ENCODE data around the gene FHAD1.
A peak's percentile ranks its signal among the peaks of the same experiment; 100 is the strongest.

Gene FHAD1

DNA sequence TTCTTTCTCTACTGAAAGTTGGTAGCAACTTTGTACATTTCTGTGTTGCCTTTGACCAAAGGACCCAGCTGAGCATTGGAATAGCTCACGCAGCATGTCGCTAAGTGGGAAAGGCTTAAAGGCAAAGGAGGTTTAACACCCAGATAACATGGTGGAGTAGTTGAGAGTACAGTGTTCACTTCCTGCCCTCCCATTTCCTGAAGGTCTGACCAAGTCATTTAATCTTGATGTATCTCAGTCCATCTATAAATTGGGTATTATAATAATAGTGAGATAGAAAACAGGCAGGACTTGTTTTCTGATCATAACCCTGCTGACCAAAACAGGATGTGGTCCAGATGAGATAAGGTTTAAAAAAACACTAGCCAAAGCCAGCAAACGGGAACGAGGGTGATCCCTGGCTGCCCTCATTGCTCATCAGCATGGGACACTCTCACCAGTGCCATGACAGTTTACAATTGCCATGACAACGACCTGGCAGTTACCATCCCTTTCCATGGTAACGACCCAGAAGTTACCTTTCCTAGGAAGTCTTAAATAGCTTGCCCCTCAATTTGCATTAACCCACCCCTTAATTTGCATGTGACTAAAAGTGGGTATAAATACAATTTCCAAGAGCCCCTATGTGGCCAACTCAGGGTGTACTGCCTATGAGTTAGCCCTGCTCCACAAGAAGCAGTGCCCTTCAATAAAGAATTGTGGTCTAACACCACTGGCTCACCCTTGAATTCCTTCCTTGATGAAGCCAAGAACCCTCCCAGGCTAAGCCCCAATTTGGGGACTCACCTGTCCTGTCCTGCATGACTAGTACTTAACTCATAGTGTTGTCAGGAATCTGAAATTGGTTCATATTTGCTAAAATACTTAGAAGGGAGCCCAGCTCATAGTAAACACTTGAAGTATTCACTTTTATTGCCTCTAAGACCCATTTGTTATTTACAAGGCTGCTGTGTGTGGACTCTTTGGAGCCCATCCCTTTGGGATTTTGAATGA lies 28.4 kb upstream of the FHAD1 start:
- peak; percentile 90 for DNase-seq (ENCODE audit: low read depth)

DNA sequence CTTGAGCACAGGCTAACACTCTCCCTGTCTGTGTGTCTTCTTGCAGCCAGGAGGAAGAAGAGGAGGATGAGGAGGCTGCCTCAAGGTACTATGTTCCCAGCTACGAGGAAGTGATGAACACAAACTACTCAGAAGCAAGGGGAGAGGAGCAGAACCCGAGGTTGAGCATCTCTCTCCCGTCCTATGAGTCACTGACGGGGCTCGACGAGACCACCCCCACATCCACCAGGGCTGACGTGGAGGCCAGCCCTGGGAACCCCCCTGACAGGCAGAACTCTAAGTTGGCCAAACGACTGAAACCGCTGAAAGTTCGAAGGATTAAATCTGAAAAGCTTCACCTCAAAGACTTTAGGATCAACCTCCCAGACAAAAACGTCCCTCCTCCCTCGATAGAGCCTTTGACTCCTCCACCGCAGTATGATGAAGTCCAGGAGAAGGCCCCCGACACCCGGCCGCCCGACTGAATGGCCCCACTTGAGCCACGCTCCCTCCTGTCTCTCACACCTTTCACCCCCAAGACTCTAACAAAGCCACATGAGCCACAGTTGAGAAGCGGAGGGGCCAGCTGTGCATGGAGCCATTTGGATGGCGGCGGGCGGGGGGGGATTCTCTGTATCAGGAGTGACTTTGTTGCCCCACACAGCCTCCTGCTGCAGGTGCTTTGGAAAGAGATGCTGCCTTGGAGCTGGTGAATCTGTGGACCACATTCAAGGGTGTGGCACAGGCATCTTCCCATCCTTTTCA lies 27.6 kb upstream of the FHAD1 start:
- DNase-seq (ENCODE audit: low read depth): no peak

DNA sequence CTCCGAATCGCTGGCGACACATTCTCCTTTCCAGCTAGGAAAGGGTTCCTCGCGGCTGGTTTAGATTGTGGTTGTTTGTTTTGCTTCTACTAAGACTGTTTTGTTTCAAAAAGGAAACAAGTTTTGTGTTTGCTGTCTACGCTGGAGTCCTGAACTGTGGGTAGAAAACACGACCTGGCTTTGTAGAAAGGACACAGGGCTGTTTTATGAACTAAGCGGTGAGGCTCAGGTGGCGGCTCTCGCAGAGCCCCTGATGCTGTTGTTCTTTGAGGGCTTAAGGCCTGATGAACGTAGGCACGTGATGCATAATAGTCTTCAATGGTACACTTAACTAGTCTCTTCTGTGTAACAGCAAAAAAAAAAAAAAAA lies 27.0 kb upstream of the FHAD1 start:
- no peak for DNase-seq (ENCODE audit: low read depth)

DNA sequence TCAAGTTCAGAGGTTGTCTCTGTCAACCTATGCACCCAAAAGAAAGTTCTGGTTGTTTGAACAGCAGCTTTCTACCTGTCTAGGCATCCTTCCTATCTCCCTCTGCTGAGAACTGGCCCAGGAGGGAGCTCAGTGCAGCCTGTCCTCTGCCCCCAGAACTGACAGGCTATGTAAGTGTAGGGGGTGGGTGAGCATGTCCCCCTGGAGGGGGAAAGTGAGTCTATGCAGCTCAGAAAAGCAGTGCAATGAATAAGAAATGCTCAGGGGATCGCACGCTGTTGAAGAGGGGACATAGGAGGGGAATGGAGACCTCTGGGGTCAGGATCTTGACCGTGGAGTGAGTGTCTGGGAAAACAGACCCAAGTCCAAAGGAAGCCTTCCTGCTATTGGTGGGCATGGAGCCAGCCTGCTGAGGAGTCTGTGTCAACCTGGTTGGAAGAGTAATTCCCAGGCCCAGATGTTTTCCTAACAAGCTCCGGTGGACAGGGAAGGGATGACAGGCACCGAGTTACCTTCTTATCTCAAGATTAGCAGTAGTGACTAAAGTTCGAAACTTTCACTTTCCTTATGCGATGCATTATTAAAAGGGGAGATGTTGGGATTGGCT lies 26.1 kb upstream of the FHAD1 start:
- no peak for DNase-seq (ENCODE audit: low read depth)

DNA sequence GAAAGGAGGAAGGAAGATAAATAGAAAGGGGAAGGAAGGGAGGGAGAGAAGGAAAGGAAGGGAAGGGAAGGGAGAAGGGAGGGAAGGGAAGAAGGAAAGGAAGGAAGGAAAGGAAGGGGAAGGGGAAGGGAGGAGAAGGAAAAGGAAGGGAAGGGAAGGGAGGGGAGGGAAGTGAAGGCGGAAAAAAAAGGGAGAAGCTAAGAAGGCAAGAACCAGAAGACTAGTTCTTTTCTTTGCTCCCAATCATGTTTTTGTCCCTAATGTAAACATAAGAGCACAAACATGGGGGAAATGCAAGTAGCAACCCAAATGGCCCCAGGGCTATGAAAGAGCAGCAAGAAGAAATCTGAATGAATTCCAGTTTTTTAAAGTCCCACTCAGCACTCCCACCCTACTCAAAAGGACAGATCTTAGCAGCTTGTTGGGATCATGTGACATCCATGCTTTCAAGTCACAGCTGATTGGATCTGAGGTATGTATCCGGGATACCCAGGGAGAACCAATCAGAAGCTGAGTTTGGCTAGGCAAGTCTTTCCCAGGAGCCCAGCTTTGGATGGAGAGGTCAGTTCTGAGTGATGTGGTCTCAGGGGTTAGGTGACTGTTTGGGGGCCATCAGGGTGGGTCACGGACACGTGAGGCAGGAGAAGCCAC lies 24.2 kb upstream of the FHAD1 start:
- DNase-seq (ENCODE audit: low read depth): no peak

DNA sequence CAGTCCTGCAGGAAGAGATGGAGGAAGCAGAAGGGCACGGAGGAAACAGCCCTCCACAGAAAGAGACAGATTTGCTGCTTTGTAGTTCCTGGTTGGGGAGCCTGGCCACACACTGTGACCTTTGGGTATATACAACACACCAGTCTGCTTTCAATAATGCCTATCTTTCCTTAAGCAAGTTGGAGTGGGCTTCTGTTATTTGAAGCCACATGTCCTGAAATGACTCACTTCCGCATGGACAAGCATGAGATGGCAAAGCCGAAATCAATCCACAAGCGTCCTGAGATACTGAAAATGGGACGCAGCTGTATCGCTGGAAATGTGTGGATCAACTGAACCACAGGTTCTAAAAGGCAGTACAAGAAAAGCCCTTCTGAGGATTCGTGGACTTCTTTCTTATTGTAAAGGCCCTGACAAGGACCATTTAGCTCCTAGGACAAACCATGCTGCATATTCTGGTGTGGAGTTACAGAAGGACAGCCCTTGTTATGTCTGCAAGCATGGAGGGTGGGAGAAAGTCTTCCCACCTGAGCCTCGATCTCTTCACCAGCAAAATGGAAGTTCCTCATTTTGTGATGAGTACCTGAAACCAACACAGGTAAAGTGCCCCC lies 22.7 kb upstream of the FHAD1 start:
- DNase-seq (ENCODE audit: low read depth): no peak

DNA sequence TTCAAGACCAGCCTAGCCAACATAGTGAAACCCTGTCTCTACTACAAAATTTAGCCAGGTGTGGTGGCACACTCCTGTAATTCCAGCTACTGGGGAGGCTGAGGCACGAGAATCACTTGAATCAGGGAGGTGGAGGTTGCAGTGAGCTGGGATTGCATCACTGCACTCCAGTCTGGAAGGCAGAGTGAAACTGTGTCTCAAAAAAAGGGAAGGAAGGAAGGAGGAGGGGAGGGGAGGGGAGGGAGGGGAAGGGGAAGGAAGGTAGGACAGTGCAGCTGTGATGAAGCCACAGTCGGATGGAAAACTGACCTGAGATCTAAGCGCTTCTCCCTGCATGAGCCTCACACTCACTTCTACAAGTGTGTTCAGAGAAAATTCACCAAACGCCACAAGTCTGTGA lies 22.0 kb upstream of the FHAD1 start:
- DNase-seq (ENCODE audit: low read depth): no peak

DNA sequence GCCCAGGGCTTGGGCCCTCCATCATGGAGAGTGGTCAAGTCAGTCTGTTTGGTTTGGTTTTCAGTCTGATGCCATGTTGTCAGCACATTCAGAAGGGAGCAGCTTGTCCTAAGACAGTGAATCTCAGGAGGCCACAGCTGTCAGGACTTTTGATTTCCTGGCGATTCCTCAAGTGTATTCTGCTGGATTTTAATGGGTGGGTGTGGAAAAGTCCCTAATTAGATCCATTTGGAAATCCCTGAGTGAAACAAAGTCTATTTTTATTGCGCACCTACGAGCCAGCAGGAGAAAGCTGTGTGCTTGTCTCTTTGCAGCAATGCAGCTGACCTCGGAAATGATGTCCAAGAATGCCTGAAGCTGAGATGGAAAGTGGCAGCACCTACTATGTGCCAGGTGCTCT lies 21.6 kb upstream of the FHAD1 start:
- no peak for DNase-seq (ENCODE audit: low read depth)

DNA sequence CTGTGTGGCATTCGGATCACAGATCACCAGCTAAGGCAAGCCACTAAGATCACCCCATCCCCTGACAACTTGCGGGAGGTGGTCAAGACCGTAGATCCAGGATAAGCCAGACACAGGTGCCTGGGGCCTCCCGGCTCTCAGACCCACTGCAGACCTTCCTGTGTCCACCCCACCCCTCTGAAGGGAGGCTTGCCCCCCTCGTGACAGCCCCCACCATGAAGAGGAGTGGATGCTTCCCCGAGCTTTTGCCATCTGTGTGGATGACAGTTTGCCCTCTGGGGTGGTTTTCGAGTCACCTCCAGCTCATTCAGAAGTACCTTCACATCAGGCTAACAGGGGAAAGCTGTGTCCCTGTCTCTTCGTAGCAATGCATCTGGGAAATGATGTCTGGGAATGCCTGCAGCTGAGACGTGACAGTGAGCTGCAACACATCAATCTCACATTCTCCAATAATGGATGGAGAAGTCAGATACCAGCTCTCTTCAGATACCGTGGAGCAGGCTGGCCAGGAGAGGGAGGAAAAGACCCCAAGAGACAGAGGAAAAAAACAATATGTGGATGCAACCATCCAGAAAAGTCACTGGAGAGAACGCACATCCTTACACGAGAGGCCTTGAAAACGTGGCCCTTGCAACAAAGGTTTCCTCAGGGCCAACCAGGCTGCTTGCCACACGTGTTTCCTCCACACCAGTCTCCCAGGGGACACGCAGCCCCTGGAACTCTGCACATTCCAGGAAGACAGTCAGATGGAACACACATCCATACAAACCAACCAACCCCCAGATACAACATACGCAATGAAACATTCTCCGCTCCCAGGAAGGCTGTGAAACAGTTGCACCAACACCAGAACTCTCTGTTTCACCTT lies 20.4 kb upstream of the FHAD1 start:
- no peak for DNase-seq (ENCODE audit: low read depth)

DNA sequence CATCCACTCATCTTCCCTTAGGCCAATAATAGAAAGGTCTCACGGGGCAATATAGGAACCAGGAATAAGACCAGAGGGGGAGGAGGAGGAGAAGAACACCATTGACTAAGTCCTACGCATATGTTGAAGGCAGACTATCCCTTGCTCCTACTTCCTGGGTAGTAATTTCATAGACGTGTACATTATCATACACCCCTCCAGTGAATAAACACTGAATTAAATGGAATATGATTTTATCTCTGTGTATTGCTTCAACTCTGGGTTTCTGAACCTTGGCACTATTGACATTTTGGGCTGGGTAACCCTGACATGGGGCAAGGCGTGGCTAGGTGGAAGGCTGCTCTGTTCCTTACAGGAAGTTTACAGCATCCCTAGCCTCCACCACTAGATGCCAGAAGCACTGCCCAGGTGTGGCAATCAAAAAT lies 17.3 kb upstream of the FHAD1 start:
- DNase-seq (ENCODE audit: low read depth): no peak

DNA sequence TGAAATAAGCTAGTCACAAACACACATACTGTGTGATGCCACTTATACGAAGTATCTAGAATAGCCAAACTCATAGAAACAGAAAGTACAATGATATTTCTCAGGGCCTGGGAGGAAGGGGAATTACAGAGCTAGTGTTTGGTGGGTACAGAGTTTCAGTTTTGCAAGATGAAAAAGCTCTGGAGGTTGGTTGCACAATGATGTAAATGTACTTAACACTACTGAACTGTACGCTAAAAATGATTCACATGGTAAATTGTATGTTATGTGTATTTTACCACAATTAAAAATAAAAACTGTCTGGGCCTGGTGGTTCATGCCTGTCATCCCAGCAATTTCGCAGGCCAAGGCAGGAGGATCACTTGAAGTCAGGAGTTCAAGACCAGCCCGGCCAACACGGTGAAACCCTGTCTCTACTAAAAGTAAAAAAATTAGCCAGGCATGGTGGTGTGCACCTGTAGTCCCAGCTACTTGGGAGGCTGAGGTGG lies 15.3 kb upstream of the FHAD1 start:
- DNase-seq (ENCODE audit: low read depth): no peak

DNA sequence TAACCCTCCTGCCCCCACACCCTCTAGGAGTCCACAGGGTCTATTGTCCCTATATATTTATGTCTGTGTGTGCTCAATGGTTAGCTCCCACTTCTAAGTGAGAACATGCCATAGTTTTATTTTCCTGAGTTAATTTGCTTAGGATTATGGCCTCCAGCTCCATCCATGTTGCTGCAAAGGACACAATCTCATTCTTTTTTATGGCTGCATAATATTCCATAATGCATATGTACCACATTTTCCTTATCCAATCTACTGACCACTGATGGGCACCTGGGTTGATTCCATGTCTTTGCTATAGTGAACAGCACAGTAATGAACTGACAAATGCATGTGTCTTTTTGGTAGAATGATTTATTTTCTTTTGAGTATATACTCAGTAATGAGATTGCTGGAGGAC lies 13.3 kb upstream of the FHAD1 start:
- no peak for DNase-seq (ENCODE audit: low read depth)

DNA sequence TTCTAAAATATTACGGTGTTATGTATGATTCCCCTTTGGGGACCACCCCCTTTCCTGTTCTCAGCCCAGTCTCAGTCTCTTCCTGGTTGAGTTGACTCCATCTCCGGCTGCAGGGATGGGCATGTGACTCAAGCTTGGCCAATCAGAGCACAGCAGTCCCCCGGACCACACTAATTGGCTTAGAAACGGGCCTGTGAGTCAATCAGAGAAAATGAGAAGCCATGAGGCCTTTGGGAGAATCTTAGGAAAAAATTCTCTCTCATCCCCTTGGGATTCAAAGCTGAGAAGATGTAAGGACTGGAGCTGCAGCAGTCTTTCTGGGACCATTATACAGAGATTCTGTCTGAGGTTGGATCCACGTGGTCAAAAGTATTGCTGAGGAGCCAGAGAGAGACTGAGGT lies 10.7 kb upstream of the FHAD1 start:
- DNase-seq (ENCODE audit: low read depth): no peak

DNA sequence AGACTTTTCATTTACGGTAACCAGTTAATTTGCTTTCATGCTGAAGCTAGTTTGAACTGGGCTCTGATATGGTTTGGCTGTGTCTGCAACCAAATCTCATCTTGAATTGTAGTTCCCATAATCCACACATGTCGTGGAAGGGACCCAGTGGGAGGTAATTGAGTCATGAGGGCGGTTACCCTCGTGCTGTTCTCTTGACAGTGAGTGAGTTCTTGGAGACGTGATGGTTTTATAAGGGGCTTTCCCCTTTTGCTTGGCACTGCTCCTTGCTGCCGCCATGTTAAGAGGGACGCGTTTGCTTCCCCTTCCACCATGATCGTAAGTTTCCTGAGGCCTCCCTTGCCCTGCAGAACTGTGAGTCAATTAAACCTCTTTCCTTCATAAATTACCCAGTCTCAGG lies 10.3 kb upstream of the FHAD1 start:
- no peak for DNase-seq (ENCODE audit: low read depth)

DNA sequence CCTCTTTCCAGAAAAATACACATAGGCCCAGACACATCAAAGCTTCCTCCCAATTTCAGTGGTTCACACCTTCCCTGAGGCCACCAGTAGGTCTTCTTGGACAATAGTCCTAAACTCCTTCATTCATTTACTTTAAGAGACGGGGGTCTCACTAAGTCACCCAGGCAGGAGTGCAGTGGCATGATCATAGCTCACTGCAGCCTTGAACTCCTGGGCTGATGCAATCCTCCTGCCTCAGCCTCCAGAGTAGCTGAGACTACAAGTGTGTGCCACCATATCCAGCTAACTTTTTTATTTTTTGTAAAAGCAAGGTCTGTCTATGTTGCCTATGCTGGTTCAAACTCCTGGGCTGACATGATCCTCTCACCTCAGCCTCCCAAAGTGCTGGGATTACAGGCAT lies 8.2 kb upstream of the FHAD1 start:
- DNase-seq (ENCODE audit: low read depth): no peak

DNA sequence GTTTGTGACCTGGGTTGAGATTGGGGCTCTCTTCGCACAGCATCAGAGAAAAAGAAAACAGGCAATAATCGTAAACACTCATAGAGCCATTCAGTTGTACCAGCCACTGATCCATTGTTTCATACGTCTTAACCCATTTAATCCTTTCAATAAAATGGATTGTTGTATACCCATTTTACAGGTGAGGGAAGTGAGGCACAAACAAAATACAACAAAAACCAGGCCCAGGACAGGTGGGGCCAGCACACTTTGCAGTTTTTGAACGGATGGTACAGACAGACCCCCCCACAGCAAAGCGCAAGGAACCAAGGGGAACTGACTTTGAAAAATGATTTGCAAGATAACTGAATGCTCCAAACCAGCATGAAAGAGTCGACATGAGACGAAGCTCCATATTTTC lies 4.3 kb upstream of the FHAD1 start:
- DNase-seq (ENCODE audit: low read depth): no peak

DNA sequence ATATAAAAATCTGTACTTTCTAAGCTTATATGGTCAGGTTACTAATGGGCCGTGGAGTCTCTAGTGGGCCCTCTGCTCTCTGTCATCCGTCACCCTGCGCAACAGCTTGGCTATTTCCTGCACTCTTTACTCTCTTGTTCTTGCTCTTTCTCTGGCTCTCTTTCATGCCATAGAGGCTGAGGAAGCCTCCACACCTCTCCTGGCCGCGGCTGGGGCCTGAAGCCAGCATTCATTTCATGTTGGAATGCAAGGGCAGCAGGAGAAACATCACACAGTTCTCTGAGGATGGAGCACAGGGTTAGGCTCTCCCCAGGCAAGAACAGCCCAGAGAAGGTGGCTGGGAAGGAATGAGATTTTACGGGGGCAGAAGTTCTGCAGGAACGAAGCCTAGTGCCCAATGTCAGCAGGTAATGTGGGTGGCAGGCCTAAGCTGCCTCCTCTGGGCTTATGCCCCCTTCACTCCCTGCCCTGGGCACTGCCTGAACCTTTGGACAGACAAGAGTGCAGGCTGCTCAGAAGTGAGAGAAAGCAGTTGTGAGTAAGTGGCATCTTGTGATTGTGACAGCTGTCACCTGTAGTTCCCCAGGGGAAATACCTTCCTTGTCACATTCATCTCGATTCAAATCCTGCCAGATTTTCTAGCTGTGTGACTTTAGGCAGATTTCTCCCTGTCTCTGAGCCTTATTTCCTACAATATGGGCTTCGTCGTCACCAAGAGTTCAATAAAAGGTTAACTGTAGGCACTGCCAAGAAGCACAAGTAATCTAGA lies 3.6 kb upstream of the FHAD1 start:
- DNase-seq (ENCODE audit: low read depth): no peak

DNA sequence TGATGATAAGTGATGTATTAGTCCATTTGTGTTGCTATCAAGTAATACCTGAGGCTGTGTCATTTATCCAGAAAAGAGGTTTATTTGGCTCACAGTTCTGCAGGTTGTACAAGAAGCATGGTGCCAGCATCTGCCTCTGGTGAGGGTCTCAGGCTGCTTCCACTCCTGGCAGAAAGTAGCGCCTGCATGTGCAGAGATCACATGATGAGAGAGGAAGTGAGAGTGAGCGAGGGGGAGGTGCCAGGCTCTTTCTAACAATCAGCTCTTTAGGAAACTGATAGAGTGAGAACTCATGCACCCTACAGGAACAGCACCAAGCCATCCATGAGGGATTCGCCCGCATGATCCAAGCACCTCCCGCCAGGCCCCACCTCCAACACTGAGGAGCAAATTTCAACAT lies 2.2 kb upstream of the FHAD1 start:
- DNase-seq (ENCODE audit: low read depth): no peak

DNA sequence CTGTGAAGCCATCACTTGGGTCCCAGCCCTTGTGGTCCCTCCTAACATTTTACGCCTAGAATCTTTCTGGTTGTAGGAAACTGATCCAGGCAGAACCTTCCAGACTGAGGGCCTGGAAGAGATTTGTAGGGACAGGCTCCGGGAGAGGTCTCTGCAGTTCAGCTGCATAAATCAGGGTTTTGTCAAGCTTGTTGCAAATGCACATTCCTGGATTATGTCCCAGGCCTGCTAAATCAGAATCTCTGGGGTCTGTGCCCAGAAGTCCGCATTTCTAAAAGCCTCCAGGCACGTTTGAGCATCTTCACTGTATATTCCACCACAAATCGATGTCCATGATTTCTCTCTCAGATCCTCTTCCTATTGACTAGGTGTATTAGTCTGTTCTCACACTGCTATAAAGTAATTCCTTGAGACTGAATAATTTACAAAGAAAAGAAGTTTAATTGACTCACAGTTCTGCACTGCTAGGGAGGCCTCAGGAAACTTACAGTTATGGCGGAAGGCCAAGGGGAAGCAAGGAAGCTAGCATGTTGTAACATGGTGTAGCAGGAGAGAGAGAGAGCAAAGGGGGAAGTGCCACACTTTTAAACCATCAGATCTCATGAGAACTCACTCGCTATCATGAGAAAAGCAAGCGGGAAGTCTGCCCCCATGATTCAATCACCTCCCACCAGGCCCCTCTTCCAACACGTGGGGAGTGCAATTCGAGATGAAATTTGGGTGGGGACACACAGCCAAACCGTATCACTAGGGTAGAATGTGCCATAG lies 1.2 kb upstream of the FHAD1 start:
- no peak for DNase-seq (ENCODE audit: low read depth)

Measured in CMK (cell line).